Stimulated activated CD8-positive, alpha-beta memory T cell treated with anti-CD3 and anti-CD28 coated beads, Interleukin-7, amount 100 ng/mL, for 48 hours (primary cell): ENCODE data around the gene UTP20.
"Not testable (repeated sequence)": the region's sequence is repeated elsewhere in the genome, so short reads cannot be mapped to it uniquely, and the experiment has no call there.

Source experiments
- DNase-seq, 2 donors: peaks; one replicate each; pipeline ENCODE4 v3.0.0-alpha.2; 2020; ENCODE audit warnings: low read depth in 1 of 2; ENCODE audit errors: extremely low read depth in 1 of 2

UTP20 gene

GRCh38 chr12:101325590-101325989 lies 45.7 kb downstream of the UTP20 start:
- DNase-seq: no peak

- no peak for DNase-seq
These were observed 47.1 kb downstream of the UTP20 start for GRCh38 chr12:101327051-101327450.

- no peak for DNase-seq
These were observed 47.6 kb downstream of the UTP20 start for GRCh38 chr12:101327546-101327945.

GRCh38 chr12:101328917-101329316 lies 49.0 kb downstream of the UTP20 start:
- DNase-seq: no peak

- DNase-seq: no peak
These were observed 50.7 kb downstream of the UTP20 start for GRCh38 chr12:101330631-101331030.

GRCh38 chr12:101336437-101336836 lies 56.5 kb downstream of the UTP20 start:
- DNase-seq: no peak

- no peak for DNase-seq
These were observed 58.2 kb downstream of the UTP20 start for GRCh38 chr12:101338087-101338486.

- no peak for DNase-seq
These were observed 64.0 kb downstream of the UTP20 start for GRCh38 chr12:101343893-101344292.

- no peak for DNase-seq
These were observed 71.8 kb downstream of the UTP20 start for GRCh38 chr12:101351682-101352081.

- no peak for DNase-seq
These were observed 76.9 kb downstream of the UTP20 start for GRCh38 chr12:101356794-101357193.

- no peak for DNase-seq
These were observed 81.5 kb downstream of the UTP20 start for GRCh38 chr12:101361455-101361854.

- DNase-seq: no peak
These were observed 88.1 kb downstream of the UTP20 start for GRCh38 chr12:101368016-101368415.

- no peak for DNase-seq
These were observed 92.5 kb downstream of the UTP20 start for GRCh38 chr12:101372431-101372830.

- DNase-seq: no peak
These were observed 95.7 kb downstream of the UTP20 start for GRCh38 chr12:101375573-101375972.

- DNase-seq: no peak
These were observed 99.2 kb downstream of the UTP20 start for GRCh38 chr12:101379149-101379548.

GRCh38 chr12:101391181-101391580 lies 111.3 kb downstream of the UTP20 start:
- DNase-seq: not testable (repeated sequence)

- no peak for DNase-seq
These were observed 127.1 kb downstream of the UTP20 start for GRCh38 chr12:101407049-101407435.

- DNase-seq: peak; percentile 67 to 77
These were observed 127.8 kb downstream of the UTP20 start, which contains the start of gene ARL1 for GRCh38 chr12:101407436-101408345. Gene ARL1, minus strand, starts transcription at chr12:101407772. Its CDS starts 127 bp downstream, at chr12:101407645.

GRCh38 chr12:101410169-101410568 lies 130.3 kb downstream of the UTP20 start:
- DNase-seq: not testable (repeated sequence)

- DNase-seq: no peak
These were observed 134.7 kb downstream of the UTP20 start for GRCh38 chr12:101414533-101415119.

GRCh38 chr12:101415228-101415627 lies 135.3 kb downstream of the UTP20 start:
- no peak for DNase-seq

GRCh38 chr12:101422066-101422465 lies 142.2 kb downstream of the UTP20 start:
- DNase-seq: not testable (repeated sequence)
